Measurements from ENCODE around the gene SFXN5.

- TF ChIP-seq FOXM1 (IDR thresholded peaks at IDR 0.05; ENCODE audit: borderline replicate concordance, low read depth) (no peak), TEAD4 (IDR thresholded peaks at IDR 0.05) (no peak), EP300 (IDR thresholded peaks at IDR 0.05; ENCODE audit: borderline replicate concordance) (no peak), RAD21 (IDR thresholded peaks at IDR 0.05; ENCODE audit: low read depth) (no peak), REST (IDR thresholded peaks at IDR 0.05; ENCODE audit: low read depth) (no peak), CREB1 (IDR thresholded peaks at IDR 0.05; ENCODE audit: low read depth) (no peak), CEBPB (IDR thresholded peaks at IDR 0.05) (no peak), ZBTB7A (IDR thresholded peaks at IDR 0.05; ENCODE audit: low read depth) (no peak), TCF12 (IDR thresholded peaks at IDR 0.05; ENCODE audit: low read depth) (no peak), EGR1 (IDR thresholded peaks at IDR 0.05) (no peak), YY1 (IDR thresholded peaks at IDR 0.05; ENCODE audit: low read depth) (no peak), TAF1 (IDR thresholded peaks at IDR 0.05; ENCODE audit: low read depth) (no peak), NFIC (IDR thresholded peaks at IDR 0.05) (no peak)
- TF ChIP-seq, protein P1, sequence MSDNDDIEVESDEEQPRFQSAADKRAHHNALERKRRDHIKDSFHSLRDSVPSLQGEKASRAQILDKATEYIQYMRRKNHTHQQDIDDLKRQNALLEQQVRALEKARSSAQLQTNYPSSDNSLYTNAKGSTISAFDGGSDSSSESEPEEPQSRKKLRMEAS (IDR thresholded peaks at IDR 0.05): no peak
Observed at GRCh38 chr2:73099486-73099885, 28.0 kb upstream of the SFXN5 start.
